ENCODE measurements around the gene CADPS2. TPM values are rescaled to one million over a fixed set of nuclear protein-coding genes. Genes with fewer than 3 reads are reported as not detected.
"Not testable (repeated sequence)": the region's sequence is repeated elsewhere in the genome, so short reads cannot be mapped to it uniquely, and the experiment has no call there.

The CADPS2 gene
- total and polyA plus RNA-seq, 7 donors, result 4.7 to 13.0 (median 9.5) TPM

- TF ChIP-seq EP300 (IDR thresholded peaks at IDR 0.05) (no peak), POLR2A (IDR thresholded peaks at IDR 0.05) (no peak), POLR2AphosphoS5 (IDR thresholded peaks at IDR 0.05) (no peak)
- TF ChIP-seq, protein P1, sequence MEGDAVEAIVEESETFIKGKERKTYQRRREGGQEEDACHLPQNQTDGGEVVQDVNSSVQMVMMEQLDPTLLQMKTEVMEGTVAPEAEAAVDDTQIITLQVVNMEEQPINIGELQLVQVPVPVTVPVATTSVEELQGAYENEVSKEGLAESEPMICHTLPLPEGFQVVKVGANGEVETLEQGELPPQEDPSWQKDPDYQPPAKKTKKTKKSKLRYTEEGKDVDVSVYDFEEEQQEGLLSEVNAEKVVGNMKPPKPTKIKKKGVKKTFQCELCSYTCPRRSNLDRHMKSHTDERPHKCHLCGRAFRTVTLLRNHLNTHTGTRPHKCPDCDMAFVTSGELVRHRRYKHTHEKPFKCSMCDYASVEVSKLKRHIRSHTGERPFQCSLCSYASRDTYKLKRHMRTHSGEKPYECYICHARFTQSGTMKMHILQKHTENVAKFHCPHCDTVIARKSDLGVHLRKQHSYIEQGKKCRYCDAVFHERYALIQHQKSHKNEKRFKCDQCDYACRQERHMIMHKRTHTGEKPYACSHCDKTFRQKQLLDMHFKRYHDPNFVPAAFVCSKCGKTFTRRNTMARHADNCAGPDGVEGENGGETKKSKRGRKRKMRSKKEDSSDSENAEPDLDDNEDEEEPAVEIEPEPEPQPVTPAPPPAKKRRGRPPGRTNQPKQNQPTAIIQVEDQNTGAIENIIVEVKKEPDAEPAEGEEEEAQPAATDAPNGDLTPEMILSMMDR (IDR thresholded peaks at IDR 0.05), result no peak
- Histone ChIP-seq H3K9me3 (no peaks in the 10 kb centered on the region), H3K4me1 (no peaks in the 10 kb centered on the region), H3K36me3 (no peaks in the 10 kb centered on the region), H3K27me3 (no peaks in the 10 kb centered on the region), H3K4me3 (no peak overlapping the region), H3K27ac (no peak overlapping the region)
- WGBS, 2 donors, result 39 to 57% methylated on average over 4 of the region's 4 CpGs
- intact Hi-C loops (cut with DNase I), result no loop called here
- no peak for DNase-seq
These were observed 233.4 kb downstream of the CADPS2 start for GRCh38 chr7:122652876-122653275.

- intact Hi-C loops (cut with DNase I), result no loop called here
- no peak overlapping the region for H3K4me3 ChIP-seq
- no peak overlapping the region for H3K27ac ChIP-seq
- TF ChIP-seq EP300 (IDR thresholded peaks at IDR 0.05) (no peak), POLR2AphosphoS5 (IDR thresholded peaks at IDR 0.05) (no peak), POLR2A (IDR thresholded peaks at IDR 0.05) (no peak)
- TF ChIP-seq, protein P1 (IDR thresholded peaks at IDR 0.05), result no peak
- whole genome bisulfite sequencing, 2 donors, result 78 to 92% methylated on average over 2 of the region's 2 CpGs
- H3K4me1 ChIP-seq, result no peaks in the 10 kb centered on the region
- H3K27me3 ChIP-seq, result no peaks in the 10 kb centered on the region
- no peaks in the 10 kb centered on the region for H3K9me3 ChIP-seq
- DNase-seq, result no peak
- no peaks in the 10 kb centered on the region for H3K36me3 ChIP-seq
These were observed 234.8 kb downstream of the CADPS2 start for GRCh38 chr7:122651451-122651850.

DNA sequence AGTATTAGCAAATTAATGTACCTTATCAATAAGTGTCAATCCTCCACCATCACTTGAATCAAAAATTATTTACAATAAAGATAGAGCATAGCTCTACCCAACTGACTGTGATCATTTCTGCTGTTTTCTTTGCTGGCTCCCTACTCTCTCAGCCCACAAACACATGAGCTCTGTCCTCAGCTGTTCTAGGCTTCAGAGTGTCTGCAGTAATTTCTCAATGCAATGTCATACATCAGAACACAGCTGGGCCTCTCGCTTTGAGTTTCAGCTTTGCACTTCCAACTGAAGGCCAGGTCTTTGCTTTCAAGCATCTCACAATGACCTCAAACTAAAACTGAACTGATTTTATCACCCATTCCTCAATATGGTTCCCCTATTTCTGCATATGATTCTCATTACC, 243.0 kb downstream of the CADPS2 start:
- Histone ChIP-seq H3K9me3 (no peaks in the 10 kb centered on the region), H3K4me1 (no peaks in the 10 kb centered on the region), H3K36me3 (no peaks in the 10 kb centered on the region), H3K4me3 (no peak overlapping the region), H3K27ac (no peak overlapping the region), H3K27me3 (no peaks in the 10 kb centered on the region)
- DNase-seq, result no peak
- TF ChIP-seq POLR2A (IDR thresholded peaks at IDR 0.05) (no peak), POLR2AphosphoS5 (IDR thresholded peaks at IDR 0.05) (no peak), EP300 (IDR thresholded peaks at IDR 0.05) (no peak)
- TF ChIP-seq, protein P1 (IDR thresholded peaks at IDR 0.05), result no peak
- 77 to 89% methylated on average over 1 of the region's 1 CpG for WGBS, 2 donors
- intact Hi-C loops (cut with DNase I), result no loop called here

- no peak for DNase-seq
- H3K27ac ChIP-seq, result no peak overlapping the region
- H3K36me3 ChIP-seq, result no peaks in the 10 kb centered on the region
- H3K4me3 ChIP-seq, result no peak overlapping the region
- H3K9me3 ChIP-seq, result no peaks in the 10 kb centered on the region
- intact Hi-C loops (cut with DNase I), result no loop called here
- no peaks in the 10 kb centered on the region for H3K27me3 ChIP-seq
- no peaks in the 10 kb centered on the region for H3K4me1 ChIP-seq
- 86 to 89% methylated on average over 2 of the region's 2 CpGs for WGBS, 2 donors
- TF ChIP-seq POLR2AphosphoS5 (IDR thresholded peaks at IDR 0.05) (no peak), POLR2A (IDR thresholded peaks at IDR 0.05) (no peak), EP300 (IDR thresholded peaks at IDR 0.05) (no peak)
- TF ChIP-seq, protein P1 (IDR thresholded peaks at IDR 0.05), result no peak
These were observed 247.8 kb downstream of the CADPS2 start for GRCh38 chr7:122638459-122638858.

DNA sequence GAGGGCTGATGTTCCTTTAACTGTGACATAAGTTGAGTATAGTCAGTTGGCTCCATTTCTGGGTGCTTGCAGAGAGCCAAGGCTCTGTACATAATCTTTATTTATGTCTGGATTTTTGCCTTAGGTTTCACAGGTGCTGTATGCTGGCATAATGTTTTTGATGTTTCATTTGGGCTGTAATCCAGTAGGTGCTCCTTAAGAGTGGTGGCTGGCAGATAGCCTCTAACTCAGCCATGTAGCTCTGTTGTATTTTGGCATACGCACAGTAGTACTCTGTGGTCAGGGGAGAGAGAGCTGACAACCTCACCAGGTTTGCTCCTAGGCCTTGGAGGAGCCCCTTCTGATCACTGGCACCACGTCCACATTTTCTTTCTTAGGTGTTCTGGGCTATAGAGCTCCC, 248.5 kb downstream of the CADPS2 start:
- TF ChIP-seq, protein P1 (IDR thresholded peaks at IDR 0.05), result no peak
- TF ChIP-seq POLR2A (IDR thresholded peaks at IDR 0.05) (no peak), POLR2AphosphoS5 (IDR thresholded peaks at IDR 0.05) (no peak), EP300 (IDR thresholded peaks at IDR 0.05) (no peak)
- intact Hi-C loops (cut with DNase I), result no loop called here
- Histone ChIP-seq H3K36me3 (no peaks in the 10 kb centered on the region), H3K4me3 (no peak overlapping the region), H3K27ac (no peak overlapping the region), H3K4me1 (no peaks in the 10 kb centered on the region), H3K9me3 (no peaks in the 10 kb centered on the region), H3K27me3 (no peaks in the 10 kb centered on the region)
- WGBS, 2 donors, result 87 to 93% methylated on average over 2 of the region's 2 CpGs
- no peak for DNase-seq

DNA sequence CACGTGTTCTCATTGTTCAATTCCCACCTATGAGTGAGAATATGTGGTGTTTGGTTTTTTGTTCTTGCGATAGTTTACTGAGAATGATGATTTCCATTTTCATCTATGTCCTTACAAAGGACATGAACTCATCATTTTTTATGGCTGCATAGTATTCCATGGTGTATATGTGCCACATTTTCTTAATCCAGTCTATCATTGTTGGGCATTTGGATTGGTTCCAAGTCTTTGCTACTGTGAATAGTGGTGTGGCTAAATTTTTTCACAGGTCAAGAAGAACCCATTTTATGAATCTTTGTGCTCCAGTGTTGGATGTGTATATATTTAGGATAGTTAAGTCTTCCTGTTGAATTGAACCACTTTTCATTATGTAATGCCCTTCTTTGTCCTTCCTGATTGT, 250.8 kb downstream of the CADPS2 start:
- H3K4me3 ChIP-seq; H3K4me1 ChIP-seq; H3K9me3 ChIP-seq; H3K27me3 ChIP-seq; DNase-seq; H3K36me3 ChIP-seq; intact Hi-C loops (cut with DNase I); H3K27ac ChIP-seq: not testable (repeated sequence)
- 92 to 94% methylated on average over 2 of the region's 2 CpGs for WGBS, 2 donors
